Umbilical cord (tissue), 2 donors: ENCODE measurements around the gene NCOA1. TPM values are rescaled to one million over a fixed set of nuclear protein-coding genes. Genes with fewer than 3 reads are reported as not detected.
"Not testable (repeated sequence)": the region's sequence is repeated elsewhere in the genome, so short reads cannot be mapped to it uniquely, and the experiment has no call there.

ENCODE experiments used
- DNase-seq: peaks from one replicate; pipeline ENCODE4 v3.0.0-alpha.2; 2015; ENCODE audit warnings: low spot score
- total RNA-seq: library from RNA; depleted of rRNA; stranded (reverse); fragments of >200 nt; gene quantifications from one replicate; pipeline ENCODE4 v1.2.3, GENCODE V29; 2014; ENCODE audit warnings: low replicate concordance; ENCODE audit not compliant: insufficient read depth

Gene NCOA1
- total RNA-seq, 1 donor from 2014 or later: 34.9 TPM

- no peak for DNase-seq
Measured at GRCh38 chr2:24576146-24576545, 85.1 kb downstream of the NCOA1 start.

GRCh38 chr2:24576617-24577016 is 85.6 kb downstream of the NCOA1 start:
- no peak for DNase-seq

- DNase-seq: no peak
Measured at GRCh38 chr2:24577481-24577880, 86.4 kb downstream of the NCOA1 start.

GRCh38 chr2:24579053-24579803 is 88.2 kb downstream of the NCOA1 start:
- no peak for DNase-seq

GRCh38 chr2:24580561-24580960 is 89.5 kb downstream of the NCOA1 start:
- DNase-seq: no peak

GRCh38 chr2:24581971-24582370 is 90.9 kb downstream of the NCOA1 start:
- not testable (repeated sequence) for DNase-seq

- DNase-seq: no peak
Measured at GRCh38 chr2:24586955-24587354, 95.9 kb downstream of the NCOA1 start.

- no peak for DNase-seq
Measured at GRCh38 chr2:24588294-24588693, 97.2 kb downstream of the NCOA1 start.

- DNase-seq: no peak
Measured at GRCh38 chr2:24592441-24593100, 101.5 kb downstream of the NCOA1 start.

- no peak for DNase-seq
Measured at GRCh38 chr2:24594283-24594682, 103.2 kb downstream of the NCOA1 start.

GRCh38 chr2:24597181-24597870 is 106.3 kb downstream of the NCOA1 start:
- DNase-seq: no peak

- not testable (repeated sequence) for DNase-seq
Measured at GRCh38 chr2:24600140-24600539, 109.1 kb downstream of the NCOA1 start.

GRCh38 chr2:24611631-24612030 is 120.6 kb downstream of the NCOA1 start:
- no peak for DNase-seq

- DNase-seq: no peak
Measured at GRCh38 chr2:24613154-24613814, 122.2 kb downstream of the NCOA1 start.

- no peak for DNase-seq
Measured at GRCh38 chr2:24616616-24617015, 125.6 kb downstream of the NCOA1 start.

GRCh38 chr2:24617424-24617823 is 126.4 kb downstream of the NCOA1 start:
- DNase-seq: no peak

- DNase-seq: no peak
Measured at GRCh38 chr2:24618144-24618543, 127.1 kb downstream of the NCOA1 start.

GRCh38 chr2:24618680-24619079 is 127.6 kb downstream of the NCOA1 start:
- DNase-seq: no peak

- no peak for DNase-seq
Measured at GRCh38 chr2:24620936-24621335, 129.9 kb downstream of the NCOA1 start.

GRCh38 chr2:24621779-24622538 is 130.9 kb downstream of the NCOA1 start:
- DNase-seq: no peak

GRCh38 chr2:24623535-24623934 is 132.5 kb downstream of the NCOA1 start:
- no peak for DNase-seq
